ENCODE measurements around the gene TIMM10.

Gene TIMM10

GRCh38 chr11:57483562-57483918, 47.0 kb downstream of the TIMM10 start:
- H3K36me3 Mint-ChIP-seq (ENCODE audit: insufficient read depth), result peaks cover 3% of the 10 kb centered on the region
- H3K27ac Mint-ChIP-seq (ENCODE audit: low read depth), result no peak overlapping the region
- H3K27me3 Mint-ChIP-seq, result peaks cover 17% of the 10 kb centered on the region
- DNase-seq (ENCODE audit: low spot score in 2 of 2) (no peak), ATAC-seq (replicated peaks; ENCODE audit: extremely low read depth, poor library complexity, severe bottlenecking) (no peak)
- H3K4me1 Mint-ChIP-seq, result peaks cover 19% of the 10 kb centered on the region
- H3K4me3 Mint-ChIP-seq, result no peak overlapping the region
- no peaks in the 10 kb centered on the region for H3K9me3 Mint-ChIP-seq

GRCh38 chr11:57482782-57483561, 47.6 kb downstream of the TIMM10 start:
- no peak for DNase-seq (ENCODE audit: low spot score in 2 of 2)
- Mint-ChIP-seq H3K9me3 (no peaks in the 10 kb centered on the region), H3K4me3 (no peak overlapping the region), H3K4me1 (peaks cover 25% of the 10 kb centered on the region), H3K27me3 (peaks cover 17% of the 10 kb centered on the region), H3K36me3 (ENCODE audit: insufficient read depth) (peaks cover 2% of the 10 kb centered on the region), H3K27ac (ENCODE audit: low read depth) (no peak overlapping the region)
- ATAC-seq (replicated peaks; ENCODE audit: extremely low read depth, poor library complexity, severe bottlenecking), result peak; percentile 45

GRCh38 chr11:57481915-57482781, 48.4 kb downstream of the TIMM10 start:
- no peak overlapping the region for H3K27ac Mint-ChIP-seq (ENCODE audit: low read depth)

GRCh38 chr11:57481315-57481714, 49.2 kb downstream of the TIMM10 start:
- DNase-seq (ENCODE audit: low spot score in 2 of 2) (no peak), ATAC-seq (replicated peaks; ENCODE audit: extremely low read depth, poor library complexity, severe bottlenecking) (no peak)
- peaks cover 17% of the 10 kb centered on the region for H3K27me3 Mint-ChIP-seq
- peaks cover 6% of the 10 kb centered on the region for H3K36me3 Mint-ChIP-seq (ENCODE audit: insufficient read depth)
- H3K4me1 Mint-ChIP-seq, result peaks cover 31% of the 10 kb centered on the region
- no peak overlapping the region for H3K4me3 Mint-ChIP-seq
- H3K27ac Mint-ChIP-seq (ENCODE audit: low read depth), result no peak overlapping the region
- no peaks in the 10 kb centered on the region for H3K9me3 Mint-ChIP-seq

More at GRCh38 chr11:57481915-57482781, 48.4 kb downstream of the TIMM10 start:
- DNase-seq (ENCODE audit: low spot score in 2 of 2) (no peak), ATAC-seq (replicated peaks; ENCODE audit: extremely low read depth, poor library complexity, severe bottlenecking) (no peak)
- Mint-ChIP-seq H3K4me1 (peaks cover 26% of the 10 kb centered on the region), H3K4me3 (peak overlapping the region; percentile 11), H3K27me3 (peaks cover 17% of the 10 kb centered on the region), H3K9me3 (no peaks in the 10 kb centered on the region), H3K36me3 (ENCODE audit: insufficient read depth) (peaks cover 1% of the 10 kb centered on the region)

- H3K4me1 Mint-ChIP-seq, result peaks cover 37% of the 10 kb centered on the region
- no peak overlapping the region for H3K27ac Mint-ChIP-seq (ENCODE audit: low read depth)
These were observed 50.0 kb downstream of the TIMM10 start for GRCh38 chr11:57480409-57481137.

GRCh38 chr11:57479911-57480310, 50.6 kb downstream of the TIMM10 start:
- Mint-ChIP-seq H3K27ac (ENCODE audit: low read depth) (no peak overlapping the region), H3K36me3 (ENCODE audit: insufficient read depth) (peaks cover 6% of the 10 kb centered on the region), H3K4me1 (peaks cover 37% of the 10 kb centered on the region), H3K27me3 (peaks cover 8% of the 10 kb centered on the region), H3K4me3 (no peak overlapping the region), H3K9me3 (no peaks in the 10 kb centered on the region)
- DNase-seq (ENCODE audit: low spot score in 2 of 2) (no peak), ATAC-seq (replicated peaks; ENCODE audit: extremely low read depth, poor library complexity, severe bottlenecking) (no peak)

More at GRCh38 chr11:57480409-57481137, 50.0 kb downstream of the TIMM10 start:
- Mint-ChIP-seq H3K36me3 (ENCODE audit: insufficient read depth) (peaks cover 6% of the 10 kb centered on the region), H3K4me3 (no peak overlapping the region), H3K9me3 (no peaks in the 10 kb centered on the region), H3K27me3 (peaks cover 15% of the 10 kb centered on the region)
- DNase-seq (ENCODE audit: low spot score in 2 of 2) (peak; percentile 55 to 56), ATAC-seq (replicated peaks; ENCODE audit: extremely low read depth, poor library complexity, severe bottlenecking) (peak; percentile 49)

GRCh38 chr11:57479021-57479663, 51.4 kb downstream of the TIMM10 start:
- Mint-ChIP-seq H3K36me3 (ENCODE audit: insufficient read depth) (peaks cover 6% of the 10 kb centered on the region), H3K4me1 (peaks cover 41% of the 10 kb centered on the region), H3K27me3 (peaks cover under 1% of the 10 kb centered on the region), H3K27ac (ENCODE audit: low read depth) (no peak overlapping the region), H3K9me3 (no peaks in the 10 kb centered on the region), H3K4me3 (no peak overlapping the region)
- no peak for ATAC-seq (replicated peaks; ENCODE audit: extremely low read depth, poor library complexity, severe bottlenecking)
- DNase-seq (ENCODE audit: low spot score in 2 of 2), result no peak
